Activated CD4-positive, alpha-beta T cell treated with anti-CD3 and anti-CD28 coated beads, Interleukin-2, amount 10 ng/mL, durations not matched to agents 7 days and 5 days (primary cell): ENCODE measurements around the gene KAT2B. TPM values are rescaled to one million over a fixed set of nuclear protein-coding genes. Genes with fewer than 3 reads are reported as not detected.

Experiments used
- CTCF ChIA-PET: fragments of 350-600 bp; sonication (Branson Sonifier 250); formaldehyde crosslinking; loops from one replicate; lab custom pipeline; 2021; ENCODE audit warnings: antibody characterized with exemption; lab: Charles Lee
- POLR2A ChIA-PET: fragments of 350-600 bp; sonication (Branson Sonifier 250); formaldehyde crosslinking; loops from one replicate; lab custom pipeline; 2021; ENCODE audit warnings: antibody characterized with exemption; lab: Charles Lee
- DNase-seq: peaks from one replicate; pipeline ENCODE4 v3.0.0-alpha.2; 2020
- H3K27ac Mint-ChIP-seq: one replicate; pipeline ENCODE4 v1.8.0; 2021; ENCODE audit warnings: mild to moderate bottlenecking, moderate library complexity, mixed read lengths
- H3K27me3 Mint-ChIP-seq: one replicate; pipeline ENCODE4 v1.8.0; 2021; ENCODE audit warnings: mixed read lengths
- H3K36me3 Mint-ChIP-seq: one replicate; pipeline ENCODE4 v1.8.0; 2021; ENCODE audit warnings: low read depth, mixed read lengths
- H3K4me1 Mint-ChIP-seq: one replicate; pipeline ENCODE4 v1.8.0; 2021; ENCODE audit warnings: mixed read lengths
- H3K4me3 Mint-ChIP-seq: one replicate; pipeline ENCODE4 v1.8.0; 2021; ENCODE audit warnings: mild to moderate bottlenecking, moderate library complexity, mixed read lengths
- H3K9me3 Mint-ChIP-seq: one replicate; pipeline ENCODE4 v1.8.0; 2021; ENCODE audit warnings: mixed read lengths
- total RNA-seq, 2 experiments: library from RNA; stranded (reverse); gene quantifications; one replicate each; pipeline ENCODE4 v1.2.3, GENCODE V29; 2021

KAT2B gene
- total RNA-seq, 2 experiments from 2014 or later, result 84.5 to 91.3 TPM

DNA sequence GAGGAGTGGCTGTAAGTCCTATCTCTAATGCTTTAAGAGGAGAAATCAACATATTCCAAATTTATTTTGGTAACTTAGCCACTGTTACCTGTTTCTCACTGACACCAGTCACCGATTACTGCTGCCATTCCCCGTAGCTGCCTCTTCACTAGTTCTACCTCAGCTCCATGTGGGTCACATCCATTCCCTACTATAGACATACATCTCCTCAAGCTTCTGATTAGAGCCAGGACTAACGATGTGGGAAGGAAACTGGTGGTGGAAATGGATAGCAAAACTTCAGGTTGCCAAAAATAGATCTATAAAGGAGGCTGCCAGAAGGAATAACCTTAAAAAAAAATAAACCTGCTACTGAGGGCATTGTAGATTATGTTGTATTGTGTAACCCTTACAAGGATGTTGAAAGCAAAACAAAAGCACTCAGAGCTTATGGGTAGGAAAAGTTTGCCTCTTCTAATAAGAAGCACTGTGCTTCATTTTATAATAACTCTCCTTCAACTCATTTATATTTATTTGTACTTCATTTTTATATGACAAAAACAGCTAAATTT, 56.0 kb downstream of the KAT2B start:
- H3K4me3 Mint-ChIP-seq, result no peak overlapping the region
- POLR2A ChIA-PET, result no interaction called here
- no peaks in the 10 kb centered on the region for H3K27me3 Mint-ChIP-seq
- no peaks in the 10 kb centered on the region for H3K9me3 Mint-ChIP-seq
- no peak overlapping the region for H3K27ac Mint-ChIP-seq
- peaks cover 76% of the 10 kb centered on the region for H3K36me3 Mint-ChIP-seq
- CTCF ChIA-PET, result interaction anchor here (0.9 kb wide), 1 partner anchor 8 kb away, joined by 3 read pairs; no protein-coding TSS in a partner anchor
- no peak for DNase-seq
- H3K4me1 Mint-ChIP-seq, result peaks cover 38% of the 10 kb centered on the region

DNA sequence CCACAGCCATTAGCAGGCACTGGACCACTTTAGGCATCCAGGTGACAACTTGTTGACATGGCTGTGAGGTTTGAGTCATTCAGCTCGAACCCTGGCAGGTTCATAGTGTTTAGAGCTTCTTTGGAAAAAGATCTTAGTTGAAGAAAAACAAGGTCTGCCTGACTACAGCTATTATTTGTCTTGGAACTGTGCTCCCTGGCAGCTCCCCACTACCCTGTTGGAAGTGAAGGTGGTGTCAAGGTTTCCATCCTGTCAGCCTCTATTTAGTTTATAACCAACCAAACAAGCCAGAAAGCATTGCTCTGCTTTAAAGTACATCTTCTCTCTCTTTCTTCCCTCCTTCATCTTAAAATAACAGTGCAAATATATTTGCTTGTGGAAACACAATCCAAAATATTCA, 56.8 kb downstream of the KAT2B start:
- Mint-ChIP-seq H3K36me3 (peaks cover 75% of the 10 kb centered on the region), H3K9me3 (no peaks in the 10 kb centered on the region), H3K27me3 (no peaks in the 10 kb centered on the region), H3K27ac (no peak overlapping the region), H3K4me1 (peaks cover 39% of the 10 kb centered on the region), H3K4me3 (no peak overlapping the region)
- DNase-seq, result no peak
- ChIA-PET CTCF (interaction anchor here (0.9 kb wide), 1 partner anchor 9 kb away, joined by 3 read pairs; no protein-coding TSS in a partner anchor), POLR2A (no interaction called here)

DNA sequence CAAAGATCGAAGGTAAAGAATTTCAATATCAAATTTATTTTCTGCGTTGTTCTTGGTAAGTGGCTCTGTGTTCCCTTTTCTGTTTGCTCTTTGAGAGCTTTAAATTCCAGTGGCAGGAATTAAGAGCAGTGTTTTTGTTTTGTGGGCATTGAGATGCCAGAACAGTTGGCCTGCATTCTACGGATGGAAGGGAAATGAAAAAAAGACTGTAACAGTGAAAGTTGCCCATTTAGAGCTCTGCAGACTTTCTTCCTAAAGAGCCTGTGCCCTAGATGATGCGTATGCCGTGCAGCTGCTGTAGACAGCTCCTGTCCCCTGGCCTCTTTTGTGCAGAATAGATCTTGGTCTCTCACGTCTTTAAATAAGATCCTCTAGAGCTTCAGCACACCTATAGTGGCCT, 58.8 kb downstream of the KAT2B start:
- Mint-ChIP-seq H3K36me3 (peaks cover 75% of the 10 kb centered on the region), H3K4me1 (peaks cover 58% of the 10 kb centered on the region), H3K4me3 (no peak overlapping the region), H3K9me3 (no peaks in the 10 kb centered on the region), H3K27me3 (no peaks in the 10 kb centered on the region), H3K27ac (peak overlapping the region; percentile 83)
- no peak for DNase-seq
- ChIA-PET POLR2A (no interaction called here), CTCF (interaction anchor here (0.6 kb wide), 1 partner anchor 11 kb away, joined by 7 read pairs; no protein-coding TSS in a partner anchor)

DNA sequence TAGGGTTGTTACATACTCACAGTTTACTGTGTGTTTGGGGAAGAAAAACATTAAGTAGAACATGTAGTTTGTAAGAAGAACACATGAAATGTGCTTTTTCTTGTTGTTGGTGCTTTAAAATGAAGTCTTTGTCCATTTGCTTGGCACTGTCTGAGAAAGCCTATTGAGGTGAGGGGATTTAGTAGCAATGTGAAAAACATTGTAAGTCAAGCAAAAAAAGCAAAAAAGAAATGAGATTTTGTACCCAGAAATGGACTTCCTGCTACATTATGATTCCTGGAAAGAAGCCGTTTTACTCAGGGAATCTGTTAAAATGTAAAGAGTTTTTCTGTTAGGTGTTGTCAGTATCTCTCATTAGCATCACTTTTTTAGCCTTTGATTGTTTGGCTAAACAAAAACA, 59.9 kb downstream of the KAT2B start:
- ChIA-PET POLR2A (no interaction called here), CTCF (no interaction called here)
- Mint-ChIP-seq H3K9me3 (no peaks in the 10 kb centered on the region), H3K4me1 (peaks cover 67% of the 10 kb centered on the region), H3K36me3 (peaks cover 66% of the 10 kb centered on the region), H3K27ac (peak overlapping the region; percentile 83), H3K4me3 (peak overlapping the region; percentile 2), H3K27me3 (no peaks in the 10 kb centered on the region)
- DNase-seq, result no peak

DNA sequence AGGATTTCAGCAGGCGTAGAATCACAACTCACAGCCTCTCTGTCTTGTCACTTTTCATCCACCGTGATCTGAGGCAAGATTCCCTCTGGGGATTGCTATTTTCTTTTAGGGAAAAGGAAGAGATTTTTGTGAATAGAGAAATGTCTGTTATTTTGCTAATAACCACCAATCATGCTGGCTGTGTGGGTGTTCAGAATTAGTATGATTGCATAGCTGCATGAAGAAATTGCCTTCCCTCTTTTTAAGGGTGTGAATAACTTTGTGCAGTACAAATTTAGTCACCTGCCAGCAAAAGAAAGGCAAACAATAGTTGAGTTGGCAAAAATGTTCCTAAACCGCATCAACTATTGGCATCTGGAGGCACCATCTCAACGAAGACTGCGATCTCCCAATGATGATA, 60.8 kb downstream of the KAT2B start:
- no peaks in the 10 kb centered on the region for H3K27me3 Mint-ChIP-seq
- DNase-seq, result no peak
- peaks cover 65% of the 10 kb centered on the region for H3K36me3 Mint-ChIP-seq
- H3K4me1 Mint-ChIP-seq, result peaks cover 74% of the 10 kb centered on the region
- ChIA-PET POLR2A (no interaction called here), CTCF (interaction anchor here (1.0 kb wide), 1 partner anchor 17 kb away, joined by 3 read pairs; no protein-coding TSS in a partner anchor)
- H3K27ac Mint-ChIP-seq, result peak overlapping the region; percentile 83
- no peaks in the 10 kb centered on the region for H3K9me3 Mint-ChIP-seq
- H3K4me3 Mint-ChIP-seq, result peak overlapping the region; percentile 0

DNA sequence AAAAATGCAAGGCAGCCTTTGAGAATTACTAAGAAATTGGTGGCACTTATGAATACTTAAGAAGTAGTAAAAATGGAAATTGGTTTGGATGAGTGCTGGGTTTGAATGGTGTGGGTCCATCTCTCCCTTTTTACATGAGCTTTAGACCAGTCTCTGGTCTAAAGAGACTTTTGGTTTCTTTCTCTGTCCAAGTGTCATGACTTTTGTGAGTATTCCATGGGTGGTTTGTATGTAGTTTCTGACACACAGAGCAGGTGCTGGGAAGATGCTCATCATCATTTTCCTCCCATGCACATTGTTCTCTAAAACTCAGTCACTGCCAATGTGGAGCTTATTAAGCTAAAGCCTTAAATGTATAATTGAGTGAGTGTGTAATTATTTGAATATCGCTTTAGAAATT, 63.5 kb downstream of the KAT2B start:
- peak overlapping the region; percentile 37 for H3K4me3 Mint-ChIP-seq
- H3K9me3 Mint-ChIP-seq, result no peaks in the 10 kb centered on the region
- POLR2A ChIA-PET, result no interaction called here
- H3K27ac Mint-ChIP-seq, result peak overlapping the region; percentile 82
- peaks cover 78% of the 10 kb centered on the region for H3K4me1 Mint-ChIP-seq
- no peaks in the 10 kb centered on the region for H3K27me3 Mint-ChIP-seq
- no peak for DNase-seq
- H3K36me3 Mint-ChIP-seq, result peaks cover 59% of the 10 kb centered on the region
- CTCF ChIA-PET, result interaction anchor here (0.7 to 1.6 kb wide), 5 partner anchors 8 to 106 kb away, joined by 3 to 4 read pairs (median 3); no protein-coding TSS in a partner anchor

DNA sequence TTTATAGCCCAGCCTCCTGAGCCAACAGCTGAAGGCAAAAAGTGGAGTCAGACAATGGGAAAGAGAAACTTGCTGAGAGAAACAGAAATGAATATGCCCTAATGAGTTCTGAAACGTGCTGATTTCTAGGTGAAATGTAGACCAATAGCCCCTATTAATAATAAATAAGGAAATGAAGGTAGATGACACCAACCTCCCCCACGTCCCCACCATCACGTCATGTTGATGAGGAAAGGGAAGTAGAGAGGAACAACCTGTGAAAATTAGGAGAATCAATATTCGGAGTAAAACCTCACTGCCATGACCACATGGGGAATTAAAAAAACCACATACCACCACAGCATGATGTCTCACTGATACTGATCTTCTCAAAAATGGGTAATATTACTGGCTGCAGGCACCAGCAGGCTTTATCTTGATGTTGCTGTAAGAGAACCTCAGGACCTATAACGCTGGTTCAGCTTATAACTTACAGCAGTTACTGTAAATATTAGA, 64.0 kb downstream of the KAT2B start:
- Mint-ChIP-seq H3K4me1 (peaks cover 78% of the 10 kb centered on the region), H3K9me3 (no peaks in the 10 kb centered on the region), H3K27ac (peak overlapping the region; percentile 82), H3K27me3 (no peaks in the 10 kb centered on the region), H3K4me3 (peak overlapping the region; percentile 37), H3K36me3 (peaks cover 59% of the 10 kb centered on the region)
- ChIA-PET POLR2A (no interaction called here), CTCF (interaction anchor here (0.7 to 1.6 kb wide), 5 partner anchors 11 to 105 kb away, joined by 3 to 4 read pairs (median 3); no protein-coding TSS in a partner anchor)
- peak; percentile 66 for DNase-seq

DNA sequence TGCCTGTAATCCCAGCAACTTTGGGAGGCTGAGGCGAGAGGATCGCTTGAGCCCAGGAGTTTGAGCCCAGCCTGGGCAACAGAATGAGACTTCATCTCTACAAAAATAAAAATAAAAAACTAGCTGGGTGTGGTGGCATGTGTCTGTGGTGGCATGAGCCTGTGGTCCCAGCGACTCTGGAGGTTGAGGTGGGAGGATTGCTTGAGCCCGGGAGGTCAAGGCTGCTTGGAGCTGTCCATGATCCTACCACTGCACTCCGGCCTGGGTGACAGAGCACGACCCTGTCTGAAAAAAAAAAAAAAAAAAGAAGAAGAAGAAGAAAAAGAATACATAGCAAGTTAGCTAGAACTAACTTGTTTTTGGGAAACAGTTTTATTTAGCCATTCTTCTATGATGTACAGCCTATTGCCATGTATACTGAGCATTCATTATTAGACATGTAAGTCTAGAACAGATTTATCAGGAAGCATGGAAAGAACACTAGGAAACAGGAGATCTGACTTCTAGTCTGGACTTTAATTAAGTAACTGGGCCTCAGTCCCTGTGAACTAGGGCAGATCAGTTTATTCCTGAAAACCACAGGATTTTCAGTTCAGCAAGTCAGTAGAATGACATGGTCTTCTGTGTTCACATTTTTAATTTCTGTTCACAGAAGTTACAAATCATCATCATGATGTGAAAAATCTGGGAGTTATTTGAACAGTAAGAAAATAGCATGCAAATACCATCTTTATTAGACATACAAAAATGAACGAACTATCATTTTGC, 65.5 kb downstream of the KAT2B start:
- Mint-ChIP-seq H3K4me3 (no peak overlapping the region), H3K9me3 (no peaks in the 10 kb centered on the region), H3K27ac (peak overlapping the region; percentile 72), H3K27me3 (no peaks in the 10 kb centered on the region), H3K4me1 (peaks cover 64% of the 10 kb centered on the region), H3K36me3 (peaks cover 55% of the 10 kb centered on the region)
- DNase-seq, result no peak
- ChIA-PET CTCF (interaction anchor here (0.7 kb wide), 1 partner anchor 1426 kb away, joined by 4 read pairs; no protein-coding TSS in a partner anchor), POLR2A (no interaction called here)

DNA sequence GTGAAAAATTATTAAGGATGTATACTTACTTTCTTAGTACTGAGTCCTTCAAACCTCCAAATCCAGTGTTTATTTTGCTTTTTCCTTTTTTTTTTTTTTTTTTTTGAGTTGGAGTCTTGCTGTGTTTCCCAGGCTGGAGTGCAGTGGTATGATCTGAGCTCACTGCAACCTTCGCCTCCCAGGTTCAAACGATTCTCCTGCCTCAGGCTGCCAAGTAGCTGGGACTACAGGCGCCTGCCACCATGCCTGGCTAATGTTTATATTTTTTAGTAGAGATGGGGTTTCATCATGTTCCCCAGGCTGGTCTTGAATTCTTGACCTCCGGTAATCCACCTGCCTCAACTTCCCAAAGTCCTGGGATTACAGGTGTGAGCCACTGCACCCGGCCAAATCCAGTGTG, 67.5 kb downstream of the KAT2B start:
- CTCF ChIA-PET, result interaction anchor here (1.0 kb wide), 1 partner anchor 48 kb away, joined by 4 read pairs; no protein-coding TSS in a partner anchor
- Mint-ChIP-seq H3K4me1 (peaks cover 50% of the 10 kb centered on the region), H3K4me3 (no peak overlapping the region), H3K9me3 (no peaks in the 10 kb centered on the region), H3K36me3 (peaks cover 57% of the 10 kb centered on the region), H3K27me3 (no peaks in the 10 kb centered on the region), H3K27ac (peak overlapping the region; percentile 31)
- DNase-seq, result no peak
- POLR2A ChIA-PET, result no interaction called here

DNA sequence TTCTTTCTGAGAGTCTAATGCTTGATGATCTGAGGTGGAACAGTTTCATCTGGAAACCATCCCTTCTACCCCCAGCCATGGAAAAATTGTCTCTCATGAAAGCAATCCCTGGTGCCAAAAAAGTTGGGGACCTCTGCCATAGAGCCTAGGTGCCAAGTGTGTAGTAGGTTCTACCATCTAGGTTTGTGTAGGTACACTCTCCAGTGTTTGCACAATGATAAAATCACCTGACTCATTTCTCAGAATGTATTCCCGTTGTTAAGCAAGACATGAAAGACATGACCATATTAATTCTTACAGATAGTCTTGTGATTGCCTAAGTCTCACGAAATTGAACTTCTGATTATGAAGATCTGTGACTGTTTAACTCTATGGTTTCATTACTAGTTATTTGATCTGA, 68.6 kb downstream of the KAT2B start:
- ChIA-PET POLR2A (no interaction called here), CTCF (no interaction called here)
- no peak overlapping the region for H3K27ac Mint-ChIP-seq
- DNase-seq, result no peak
- H3K4me1 Mint-ChIP-seq, result peaks cover 39% of the 10 kb centered on the region
- H3K9me3 Mint-ChIP-seq, result no peaks in the 10 kb centered on the region
- H3K27me3 Mint-ChIP-seq, result no peaks in the 10 kb centered on the region
- H3K36me3 Mint-ChIP-seq, result peaks cover 61% of the 10 kb centered on the region
- no peak overlapping the region for H3K4me3 Mint-ChIP-seq

DNA sequence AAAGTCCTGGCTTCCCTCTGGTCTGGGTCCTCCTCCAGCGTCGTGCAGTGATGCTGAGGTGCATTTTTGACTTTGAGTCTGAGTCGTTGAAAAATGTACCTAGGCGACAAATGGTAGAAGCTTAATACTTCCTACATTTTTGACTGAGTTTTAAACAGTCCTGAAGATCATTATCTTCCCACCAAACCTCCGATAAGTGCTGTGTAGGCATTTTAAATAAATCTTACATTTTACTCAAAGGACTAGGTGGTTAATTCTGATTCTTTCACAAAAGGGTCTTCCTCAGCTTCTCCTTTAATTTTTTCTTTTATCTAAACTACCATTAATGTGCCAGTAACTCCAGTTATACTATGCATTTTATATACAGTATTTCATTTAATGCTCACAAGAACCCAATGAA, 70.6 kb downstream of the KAT2B start:
- POLR2A ChIA-PET, result no interaction called here
- peaks cover 69% of the 10 kb centered on the region for H3K36me3 Mint-ChIP-seq
- CTCF ChIA-PET, result interaction anchor here (0.6 to 0.9 kb wide), 2 partner anchors 77 to 136 kb away, joined by 3 read pairs; no protein-coding TSS in a partner anchor

DNA sequence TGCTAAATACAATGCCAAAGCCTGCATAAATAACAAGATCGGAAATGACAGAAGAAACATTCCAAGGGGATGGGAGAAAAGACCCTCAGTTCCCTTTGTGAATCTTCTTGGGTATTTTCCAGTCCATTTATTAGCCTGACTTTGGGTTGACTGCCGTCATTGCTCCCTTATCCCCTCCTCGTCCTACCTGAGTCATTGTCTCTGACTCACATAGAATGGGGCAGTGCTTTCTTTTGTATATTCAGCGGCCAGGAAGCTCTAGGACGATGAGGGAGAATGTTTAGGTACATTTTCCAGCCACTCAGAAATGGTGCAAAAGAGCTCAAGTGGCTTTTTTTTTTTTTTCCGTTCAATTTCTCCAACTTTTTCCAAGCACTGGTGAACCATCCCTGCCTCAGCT, 71.6 kb downstream of the KAT2B start:
- no peak for DNase-seq
- peaks cover 12% of the 10 kb centered on the region for H3K4me1 Mint-ChIP-seq
- no peak overlapping the region for H3K4me3 Mint-ChIP-seq
- ChIA-PET CTCF (interaction anchor here (0.6 to 1.2 kb wide), 3 partner anchors 8 to 71 kb away, joined by 3 to 5 read pairs (median 4); no protein-coding TSS in a partner anchor), POLR2A (no interaction called here)
- no peaks in the 10 kb centered on the region for H3K27me3 Mint-ChIP-seq
- H3K36me3 Mint-ChIP-seq, result peaks cover 71% of the 10 kb centered on the region
- no peak overlapping the region for H3K27ac Mint-ChIP-seq
- no peaks in the 10 kb centered on the region for H3K9me3 Mint-ChIP-seq

More for the DNA sequence above, 70.6 kb downstream of the KAT2B start:
- Mint-ChIP-seq H3K4me3 (no peak overlapping the region), H3K4me1 (peaks cover 21% of the 10 kb centered on the region), H3K27me3 (no peaks in the 10 kb centered on the region), H3K27ac (no peak overlapping the region), H3K9me3 (no peaks in the 10 kb centered on the region)
- no peak for DNase-seq

DNA sequence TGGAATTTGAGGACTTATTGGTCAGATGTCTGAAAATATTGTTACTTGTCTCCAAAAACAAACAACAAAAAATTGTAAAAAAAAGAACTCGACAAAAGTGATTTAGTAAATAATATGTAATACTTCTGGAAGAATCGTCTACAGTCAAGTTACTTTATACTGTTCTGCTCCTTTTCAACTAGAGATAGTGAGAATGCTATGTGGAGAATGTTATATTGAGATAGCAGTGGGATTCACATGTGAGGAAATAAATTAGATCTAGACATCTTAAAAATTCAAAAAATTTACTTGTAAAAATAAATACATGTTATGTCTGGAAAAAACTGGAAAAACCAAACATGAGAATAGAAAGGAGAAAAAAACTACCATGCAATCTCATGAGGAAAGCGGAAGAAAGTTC, 80.8 kb downstream of the KAT2B start:
- ChIA-PET POLR2A (no interaction called here), CTCF (interaction anchor here (1.2 kb wide), 1 partner anchor 29 kb away, joined by 3 read pairs; no protein-coding TSS in a partner anchor)
- peaks cover 76% of the 10 kb centered on the region for H3K36me3 Mint-ChIP-seq
- no peak overlapping the region for H3K4me3 Mint-ChIP-seq
- no peak overlapping the region for H3K27ac Mint-ChIP-seq
- H3K27me3 Mint-ChIP-seq, result no peaks in the 10 kb centered on the region
- H3K9me3 Mint-ChIP-seq, result peaks cover 2% of the 10 kb centered on the region
- DNase-seq, result no peak
- peaks cover 8% of the 10 kb centered on the region for H3K4me1 Mint-ChIP-seq
